DOHH2 (cell line): ENCODE results near the gene DCAF11.

Experiments
- EZH2phosphoT487 ChIP-seq: fragments of 200-600 bp; sonication (generic); IDR thresholded peaks from 2 replicates; pipeline ENCODE4 v1.6.1; 2017; ENCODE audit warnings: borderline replicate concordance, mild to moderate bottlenecking, antibody characterized with exemption, low read length, moderate library complexity, mixed read lengths
- TF ChIP-seq, protein P1 (sequence below): fragments of 200-600 bp; sonication (generic); IDR thresholded peaks from one replicate; pipeline ENCODE4 v1.5.1; 2014; ENCODE audit warnings: antibody characterized with exemption, mild to moderate bottlenecking, low read depth, low read length; ENCODE audit not compliant: poor library complexity, severe bottlenecking

DNA sequence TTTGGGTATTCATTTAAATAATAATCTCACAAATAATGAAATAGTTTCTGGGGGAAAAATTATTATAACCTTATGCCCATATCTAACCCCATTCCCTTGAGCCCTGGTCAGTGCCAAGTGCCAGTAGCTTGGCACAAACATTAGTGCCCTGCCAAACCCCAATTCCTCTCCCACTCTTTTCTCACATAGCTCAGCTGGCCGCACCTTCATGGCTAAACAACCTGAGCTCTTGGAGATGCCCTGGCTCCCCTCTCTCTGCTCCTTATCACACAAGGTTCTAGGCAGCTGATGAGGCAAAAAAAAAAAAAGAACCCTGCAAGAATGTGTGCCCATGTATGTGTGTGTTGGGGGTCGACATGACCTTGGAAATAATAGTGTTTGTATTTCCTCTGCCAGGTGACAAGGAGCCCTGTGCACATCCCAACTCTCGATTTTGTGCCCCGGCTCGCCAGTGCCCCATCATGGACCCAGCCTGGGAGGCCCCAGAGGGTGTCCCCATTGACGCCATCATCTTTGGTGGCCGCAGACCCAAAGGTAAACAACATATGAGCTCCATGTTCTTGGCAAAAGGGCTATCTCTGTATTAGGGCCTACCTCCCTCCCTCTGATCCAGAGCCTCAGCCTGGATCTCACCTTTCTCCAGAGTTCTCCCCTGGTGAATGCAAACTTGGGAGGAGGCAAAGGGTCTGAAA is 12.1 kb upstream of the DCAF11 start:
- TF ChIP-seq, protein P1, sequence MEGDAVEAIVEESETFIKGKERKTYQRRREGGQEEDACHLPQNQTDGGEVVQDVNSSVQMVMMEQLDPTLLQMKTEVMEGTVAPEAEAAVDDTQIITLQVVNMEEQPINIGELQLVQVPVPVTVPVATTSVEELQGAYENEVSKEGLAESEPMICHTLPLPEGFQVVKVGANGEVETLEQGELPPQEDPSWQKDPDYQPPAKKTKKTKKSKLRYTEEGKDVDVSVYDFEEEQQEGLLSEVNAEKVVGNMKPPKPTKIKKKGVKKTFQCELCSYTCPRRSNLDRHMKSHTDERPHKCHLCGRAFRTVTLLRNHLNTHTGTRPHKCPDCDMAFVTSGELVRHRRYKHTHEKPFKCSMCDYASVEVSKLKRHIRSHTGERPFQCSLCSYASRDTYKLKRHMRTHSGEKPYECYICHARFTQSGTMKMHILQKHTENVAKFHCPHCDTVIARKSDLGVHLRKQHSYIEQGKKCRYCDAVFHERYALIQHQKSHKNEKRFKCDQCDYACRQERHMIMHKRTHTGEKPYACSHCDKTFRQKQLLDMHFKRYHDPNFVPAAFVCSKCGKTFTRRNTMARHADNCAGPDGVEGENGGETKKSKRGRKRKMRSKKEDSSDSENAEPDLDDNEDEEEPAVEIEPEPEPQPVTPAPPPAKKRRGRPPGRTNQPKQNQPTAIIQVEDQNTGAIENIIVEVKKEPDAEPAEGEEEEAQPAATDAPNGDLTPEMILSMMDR: no peak
- no peak for TF ChIP-seq EZH2phosphoT487
